ENCODE results near the gene CDYL. TPM values are rescaled to one million over a fixed set of nuclear protein-coding genes. Genes with fewer than 3 reads are reported as not detected.

CDYL gene
- total and polyA plus RNA-seq, 2 experiments from 2014 or later, result 38.0 to 60.8 TPM

DNA sequence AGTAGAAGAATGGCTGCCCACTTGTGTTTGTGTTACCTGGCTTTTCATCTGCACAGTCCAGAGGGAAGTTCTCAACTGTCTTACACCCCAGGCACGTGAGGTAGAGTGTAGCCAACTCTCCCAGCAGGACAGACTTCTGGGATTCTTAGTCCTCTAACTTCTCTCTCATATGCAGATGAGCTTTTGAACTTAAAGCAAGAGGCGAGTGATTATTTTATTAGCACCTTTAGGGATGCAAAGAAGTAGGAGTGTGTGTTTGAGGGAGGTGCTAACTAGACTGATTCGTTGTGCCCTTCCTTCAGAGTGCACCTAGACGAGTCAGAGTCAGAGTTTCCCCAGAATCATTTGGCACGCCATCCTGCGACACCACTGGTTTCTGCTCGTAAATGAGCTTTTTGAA is 10.8 kb downstream of the CDYL start:
- TF ChIP-seq, protein P1, sequence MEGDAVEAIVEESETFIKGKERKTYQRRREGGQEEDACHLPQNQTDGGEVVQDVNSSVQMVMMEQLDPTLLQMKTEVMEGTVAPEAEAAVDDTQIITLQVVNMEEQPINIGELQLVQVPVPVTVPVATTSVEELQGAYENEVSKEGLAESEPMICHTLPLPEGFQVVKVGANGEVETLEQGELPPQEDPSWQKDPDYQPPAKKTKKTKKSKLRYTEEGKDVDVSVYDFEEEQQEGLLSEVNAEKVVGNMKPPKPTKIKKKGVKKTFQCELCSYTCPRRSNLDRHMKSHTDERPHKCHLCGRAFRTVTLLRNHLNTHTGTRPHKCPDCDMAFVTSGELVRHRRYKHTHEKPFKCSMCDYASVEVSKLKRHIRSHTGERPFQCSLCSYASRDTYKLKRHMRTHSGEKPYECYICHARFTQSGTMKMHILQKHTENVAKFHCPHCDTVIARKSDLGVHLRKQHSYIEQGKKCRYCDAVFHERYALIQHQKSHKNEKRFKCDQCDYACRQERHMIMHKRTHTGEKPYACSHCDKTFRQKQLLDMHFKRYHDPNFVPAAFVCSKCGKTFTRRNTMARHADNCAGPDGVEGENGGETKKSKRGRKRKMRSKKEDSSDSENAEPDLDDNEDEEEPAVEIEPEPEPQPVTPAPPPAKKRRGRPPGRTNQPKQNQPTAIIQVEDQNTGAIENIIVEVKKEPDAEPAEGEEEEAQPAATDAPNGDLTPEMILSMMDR (IDR thresholded peaks at IDR 0.05; ENCODE audit: low read depth, low read length), result no peak
- Histone ChIP-seq H3K27me3 (no peaks in the 10 kb centered on the region), H3K4me3 (no peak overlapping the region), H3K4me1 (ENCODE audit: low read depth) (peaks cover 4% of the 10 kb centered on the region), H3K36me3 (no peaks in the 10 kb centered on the region), H3K9me3 (ENCODE audit: low read depth) (no peaks in the 10 kb centered on the region), H3K27ac (no peak overlapping the region)
- DNase-seq (ENCODE audit: low read depth in 1 of 2, low spot score in 1 of 2), result no peak

DNA sequence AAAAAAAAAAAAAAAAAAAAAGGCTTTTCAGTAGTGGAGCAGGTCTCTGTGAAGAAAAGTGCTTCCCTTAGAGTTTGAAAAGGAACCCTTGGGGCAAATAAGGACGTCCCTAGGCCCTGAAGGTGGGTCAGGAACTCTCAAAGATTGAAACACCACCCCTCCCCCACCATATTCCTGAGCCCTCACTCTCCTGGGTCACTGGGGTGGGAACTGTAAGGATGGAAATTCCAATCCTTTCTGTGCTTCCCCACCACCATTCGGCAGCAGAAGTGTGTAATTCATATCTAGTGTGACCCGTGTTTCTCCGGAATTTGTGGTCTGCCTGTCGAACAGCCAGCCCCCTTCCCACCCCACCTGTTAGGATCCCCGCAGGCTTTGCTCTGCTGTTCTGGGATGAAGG is 12.3 kb downstream of the CDYL start:
- no peak overlapping the region for H3K27ac ChIP-seq
- no peak overlapping the region for H3K4me3 ChIP-seq
- TF ChIP-seq, protein P1 (IDR thresholded peaks at IDR 0.05; ENCODE audit: low read depth, low read length), result no peak
- DNase-seq (ENCODE audit: low read depth in 1 of 2, low spot score in 1 of 2), result no peak
- H3K27me3 ChIP-seq, result no peaks in the 10 kb centered on the region
- H3K4me1 ChIP-seq (ENCODE audit: low read depth), result peaks cover 4% of the 10 kb centered on the region
- H3K36me3 ChIP-seq, result no peaks in the 10 kb centered on the region
- no peaks in the 10 kb centered on the region for H3K9me3 ChIP-seq (ENCODE audit: low read depth)

DNA sequence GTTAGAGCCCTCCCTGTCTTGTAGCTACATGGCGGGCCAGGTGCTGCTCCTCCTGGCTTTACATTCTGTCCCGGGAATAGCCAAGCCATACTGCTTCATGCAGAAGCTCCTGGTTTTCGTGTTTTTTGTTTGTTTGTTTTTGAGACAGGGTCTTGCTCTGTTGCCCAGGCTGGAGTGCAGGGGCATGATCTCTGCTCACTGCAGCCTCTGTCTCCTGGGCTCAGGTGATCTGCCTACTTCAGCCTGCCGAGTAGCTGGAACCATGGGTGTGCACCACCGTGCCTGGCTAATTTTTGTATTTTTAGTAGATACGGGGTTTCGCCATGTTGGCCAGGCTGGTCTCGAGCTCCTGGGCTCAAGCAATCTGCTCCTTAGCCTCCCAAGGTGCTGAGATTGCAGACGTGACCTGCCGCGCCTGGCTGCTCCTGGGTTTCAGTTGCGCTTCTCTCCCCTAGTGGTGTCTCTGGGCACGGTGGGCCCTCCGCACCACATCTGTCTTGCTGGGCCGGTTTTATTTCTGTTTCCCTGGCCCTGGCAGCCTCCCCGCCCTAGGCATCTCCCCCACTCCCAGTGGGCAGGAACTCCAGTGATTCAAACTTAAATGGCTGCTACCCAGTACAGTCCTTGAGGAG is 12.9 kb downstream of the CDYL start:
- H3K27me3 ChIP-seq, result no peaks in the 10 kb centered on the region
- peaks cover 6% of the 10 kb centered on the region for H3K4me1 ChIP-seq (ENCODE audit: low read depth)
- H3K4me3 ChIP-seq, result no peak overlapping the region
- no peak for DNase-seq (ENCODE audit: low read depth in 1 of 2, low spot score in 1 of 2)
- no peaks in the 10 kb centered on the region for H3K36me3 ChIP-seq
- TF ChIP-seq, protein P1 (IDR thresholded peaks at IDR 0.05; ENCODE audit: low read depth, low read length), result no peak
- no peaks in the 10 kb centered on the region for H3K9me3 ChIP-seq (ENCODE audit: low read depth)
- H3K27ac ChIP-seq, result no peak overlapping the region

DNA sequence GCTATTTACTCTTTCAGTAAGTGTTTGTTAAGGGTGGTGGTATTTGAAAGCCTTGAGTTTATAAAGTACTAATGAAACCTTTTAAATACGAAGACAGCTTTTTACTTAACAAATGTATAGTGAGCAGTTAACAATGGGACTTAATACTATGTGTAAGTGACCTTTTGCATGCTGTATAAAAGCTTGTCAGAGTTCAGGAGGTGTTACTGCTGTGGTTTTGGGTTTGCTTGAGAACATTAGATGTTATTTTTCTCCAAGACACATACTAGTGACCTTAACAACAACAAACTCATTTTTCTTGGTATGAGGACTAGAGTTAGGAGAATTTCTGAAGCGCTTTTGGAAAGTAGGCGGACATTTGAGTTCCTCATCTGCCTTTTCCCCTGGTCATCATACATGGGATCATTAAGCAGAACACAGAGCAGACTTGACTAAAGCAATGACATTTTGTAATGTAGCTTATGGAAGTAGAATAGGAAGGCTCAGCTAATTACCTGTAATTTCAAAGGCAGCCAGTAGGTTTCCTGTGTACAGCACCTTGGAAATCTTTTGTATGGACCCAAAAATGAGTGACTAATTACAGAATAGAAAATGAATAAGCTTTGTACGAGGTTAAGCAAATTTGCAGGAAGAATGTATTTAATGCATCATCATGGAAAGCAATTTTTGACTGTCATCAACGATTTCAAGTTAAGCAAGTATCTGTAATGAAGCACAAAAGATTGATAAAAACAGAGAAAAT is 14.1 kb downstream of the CDYL start:
- DNase-seq (ENCODE audit: low read depth in 1 of 2, low spot score in 1 of 2), result no peak
- Histone ChIP-seq H3K27ac (no peak overlapping the region), H3K27me3 (no peaks in the 10 kb centered on the region), H3K4me1 (ENCODE audit: low read depth) (peaks cover 6% of the 10 kb centered on the region), H3K4me3 (no peak overlapping the region), H3K36me3 (no peaks in the 10 kb centered on the region), H3K9me3 (ENCODE audit: low read depth) (no peaks in the 10 kb centered on the region)
- TF ChIP-seq, protein P1 (IDR thresholded peaks at IDR 0.05; ENCODE audit: low read depth, low read length), result no peak

DNA sequence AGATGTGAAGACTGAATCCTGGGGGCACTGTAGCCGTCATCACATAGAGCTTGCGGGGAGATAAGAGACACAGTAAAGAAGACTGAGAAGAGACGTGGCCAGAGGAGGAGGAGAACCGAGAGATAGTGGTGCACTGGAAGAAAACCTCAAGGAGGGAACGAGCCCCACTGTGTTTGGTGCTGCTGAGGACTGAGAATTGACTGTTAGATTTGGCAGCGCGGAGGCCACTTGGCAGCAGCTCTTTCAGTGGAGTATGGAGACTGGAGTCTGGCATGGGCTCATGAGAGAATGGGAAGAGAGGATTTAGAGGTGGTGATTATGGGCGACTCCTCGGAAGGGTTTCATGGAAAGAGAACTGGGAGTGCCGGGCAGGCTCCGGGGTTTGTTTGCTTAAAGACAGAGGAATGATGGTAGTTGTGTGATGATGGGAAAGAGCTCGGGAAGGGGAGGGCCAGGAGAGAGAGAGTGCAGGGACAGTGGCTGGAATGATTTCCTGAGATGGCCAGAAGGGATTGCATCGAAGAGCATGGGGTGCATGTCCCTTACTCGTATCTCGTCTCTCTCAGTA is 18.0 kb downstream of the CDYL start:
- peak in 1 of 2 donors; percentile 64 for DNase-seq (ENCODE audit: low read depth in 1 of 2, low spot score in 1 of 2)
- no peak overlapping the region for H3K27ac ChIP-seq
- no peaks in the 10 kb centered on the region for H3K36me3 ChIP-seq
- no peaks in the 10 kb centered on the region for H3K27me3 ChIP-seq
- no peak overlapping the region for H3K4me3 ChIP-seq
- H3K4me1 ChIP-seq (ENCODE audit: low read depth), result peaks cover 6% of the 10 kb centered on the region
- TF ChIP-seq, protein P1 (IDR thresholded peaks at IDR 0.05; ENCODE audit: low read depth, low read length), result no peak
- H3K9me3 ChIP-seq (ENCODE audit: low read depth), result no peaks in the 10 kb centered on the region

All from cardiac muscle cell (in vitro differentiated cells and primary cell).